Neural crest cell (in vitro differentiated cells): ENCODE results near the gene CLASP1. TPM values are rescaled to one million over a fixed set of nuclear protein-coding genes. Genes with fewer than 3 reads are reported as not detected.
"Not testable (repeated sequence)": the region's sequence is repeated elsewhere in the genome, so short reads cannot be mapped to it uniquely, and the experiment has no call there.

Experiments used
- DNase-seq: peaks from one replicate; pipeline ENCODE4 v3.0.0; 2021; ENCODE audit warnings: low read depth, mixed read lengths, low spot score
- H3K27ac Mint-ChIP-seq: one replicate; pipeline ENCODE4 v1.8.0; 2021; ENCODE audit warnings: mild to moderate bottlenecking, mixed read lengths; ENCODE audit not compliant: unreplicated experiment
- H3K27me3 Mint-ChIP-seq: 2 replicates; pipeline ENCODE4 v1.8.0; 2021; ENCODE audit warnings: low read depth, mild to moderate bottlenecking, mixed read lengths
- H3K36me3 Mint-ChIP-seq: 2 replicates; pipeline ENCODE4 v1.8.0; 2021; ENCODE audit warnings: low read depth, mild to moderate bottlenecking, mixed read lengths
- H3K4me1 Mint-ChIP-seq: 2 replicates; pipeline ENCODE4 v1.8.0; 2021; ENCODE audit warnings: mixed read lengths
- H3K4me3 Mint-ChIP-seq: one replicate; pipeline ENCODE4 v1.8.0; 2021; ENCODE audit warnings: mild to moderate bottlenecking, mixed read lengths
- H3K9me3 Mint-ChIP-seq: 2 replicates; pipeline ENCODE4 v1.8.0; 2021; ENCODE audit warnings: mixed read lengths
- CTCF ChIP-seq: fragments of 200-600 bp; sonication (generic); conservative IDR thresholded peaks from 2 replicates; pipeline ENCODE4 v1.5.0; 2021; ENCODE audit warnings: antibody characterized with exemption, mild to moderate bottlenecking
- total RNA-seq: library from RNA; stranded (reverse); gene quantifications from 2 replicates; pipeline ENCODE4 v1.2.1, GENCODE V29; 2021

The CLASP1 gene
- total RNA-seq, 1 donor from 2014 or later, result 95.8 TPM

DNA sequence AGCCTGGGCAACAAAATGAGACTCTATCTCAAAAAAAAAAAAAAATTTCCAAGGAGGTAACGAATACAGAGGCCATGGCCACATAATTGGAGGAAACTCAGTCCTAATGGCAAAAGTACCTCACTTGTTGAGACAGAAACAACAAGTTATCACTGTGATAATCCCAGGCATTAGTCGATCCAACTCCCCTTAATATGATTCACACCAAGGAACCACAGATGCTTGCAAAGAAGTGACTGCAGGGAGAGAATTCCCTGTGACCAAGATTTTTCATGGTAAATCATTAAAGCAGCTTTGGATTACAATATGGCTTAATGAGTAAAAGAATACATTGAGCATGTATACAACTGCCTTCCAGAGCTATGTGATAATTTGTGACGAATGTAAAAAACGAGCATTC is 199.0 kb downstream of the CLASP1 start:
- Mint-ChIP-seq H3K9me3 (no peaks in the 10 kb centered on the region), H3K27ac (no peak overlapping the region), H3K36me3 (peaks cover 23% of the 10 kb centered on the region), H3K4me1 (no peaks in the 10 kb centered on the region), H3K4me3 (no peak overlapping the region), H3K27me3 (no peaks in the 10 kb centered on the region)
- DNase-seq, result no peak
- no peak for TF ChIP-seq CTCF

- DNase-seq, result no peak
- H3K27ac Mint-ChIP-seq, result no peak overlapping the region
- peaks cover 8% of the 10 kb centered on the region for H3K4me1 Mint-ChIP-seq
- no peak overlapping the region for H3K4me3 Mint-ChIP-seq
- peaks cover 24% of the 10 kb centered on the region for H3K36me3 Mint-ChIP-seq
- TF ChIP-seq CTCF, result no peak
- H3K27me3 Mint-ChIP-seq, result no peaks in the 10 kb centered on the region
- H3K9me3 Mint-ChIP-seq, result no peaks in the 10 kb centered on the region
Measured at GRCh38 chr2:121446647-121447241, 202.5 kb downstream of the CLASP1 start.

DNA sequence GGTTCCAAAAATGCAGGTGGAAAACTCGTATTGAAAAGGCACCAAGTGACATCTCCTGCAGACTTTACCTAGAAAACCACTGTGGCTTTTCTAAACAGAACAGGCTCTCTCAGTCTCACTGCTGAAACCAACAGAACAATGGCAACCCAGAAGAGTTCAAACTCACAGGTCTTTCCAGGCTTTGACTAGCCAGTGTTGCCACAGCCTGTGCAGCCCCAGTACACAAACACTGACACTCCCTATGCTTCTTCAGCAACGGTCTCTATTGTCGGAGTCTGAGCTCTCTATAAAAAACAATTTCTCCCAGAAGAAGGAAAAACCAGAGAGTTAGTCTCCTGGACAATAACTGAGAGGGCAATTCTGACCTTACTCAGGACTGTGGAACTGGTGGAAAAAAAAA is 206.4 kb downstream of the CLASP1 start:
- Mint-ChIP-seq H3K36me3 (peaks cover 21% of the 10 kb centered on the region), H3K27ac (no peak overlapping the region), H3K4me3 (no peak overlapping the region), H3K27me3 (no peaks in the 10 kb centered on the region), H3K4me1 (peaks cover 14% of the 10 kb centered on the region), H3K9me3 (no peaks in the 10 kb centered on the region)
- DNase-seq, result no peak
- TF ChIP-seq CTCF, result no peak

GRCh38 chr2:121438290-121438689 is 211.0 kb downstream of the CLASP1 start:
- H3K4me1 Mint-ChIP-seq, result peaks cover 15% of the 10 kb centered on the region
- H3K36me3 Mint-ChIP-seq, result peaks cover 13% of the 10 kb centered on the region
- not testable (repeated sequence) for H3K9me3 Mint-ChIP-seq, H3K27ac Mint-ChIP-seq, H3K27me3 Mint-ChIP-seq, DNase-seq, H3K4me3 Mint-ChIP-seq

DNA sequence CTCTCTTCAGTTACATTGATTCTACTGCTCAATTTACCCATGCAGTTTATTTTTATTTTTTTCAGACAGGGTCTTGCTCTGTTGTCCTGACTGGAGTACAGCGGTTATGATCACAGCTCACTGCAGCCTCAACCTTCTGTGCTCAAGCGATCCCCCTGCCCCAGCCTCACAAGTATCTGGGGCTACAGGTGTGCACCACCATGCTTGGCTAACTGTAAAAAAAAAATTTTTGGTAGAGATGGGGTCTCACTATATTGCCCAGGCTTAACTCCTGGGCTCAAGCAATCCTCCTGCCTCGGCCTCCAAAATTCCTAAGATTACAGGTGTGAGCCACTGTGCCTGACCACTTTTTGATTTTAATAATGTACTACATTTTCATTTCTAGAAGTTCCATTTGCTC is 212.3 kb downstream of the CLASP1 start:
- Mint-ChIP-seq H3K9me3 (no peaks in the 10 kb centered on the region), H3K36me3 (peaks cover 13% of the 10 kb centered on the region), H3K27me3 (no peaks in the 10 kb centered on the region), H3K27ac (no peak overlapping the region), H3K4me1 (peaks cover 9% of the 10 kb centered on the region), H3K4me3 (no peak overlapping the region)
- DNase-seq, result no peak
- no peak for TF ChIP-seq CTCF

DNA sequence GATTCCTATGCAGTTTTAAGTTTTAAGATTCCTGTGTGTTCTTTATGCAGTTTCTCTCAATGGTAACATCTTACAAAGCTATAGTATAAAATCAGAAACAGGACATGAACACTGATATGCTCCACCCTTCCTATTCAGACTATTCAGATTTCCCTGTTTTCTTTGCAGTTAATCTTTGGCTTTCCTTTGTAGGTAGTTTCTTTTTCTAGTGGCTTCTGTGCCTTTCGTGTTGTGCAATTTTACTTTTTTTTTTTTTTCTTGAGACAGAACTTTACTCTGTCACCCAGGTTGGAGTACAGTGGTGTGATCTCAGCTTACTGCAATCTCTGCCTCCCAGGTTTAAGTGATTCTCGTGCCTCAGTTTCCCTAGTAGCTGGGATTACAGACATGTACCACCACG is 213.5 kb downstream of the CLASP1 start:
- Mint-ChIP-seq H3K27ac (no peak overlapping the region), H3K9me3 (no peaks in the 10 kb centered on the region), H3K27me3 (no peaks in the 10 kb centered on the region), H3K4me1 (peaks cover 9% of the 10 kb centered on the region), H3K36me3 (peaks cover 13% of the 10 kb centered on the region), H3K4me3 (no peak overlapping the region)
- no peak for TF ChIP-seq CTCF
- DNase-seq, result no peak
